SK-N-SH treated with all-trans-retinoic acid at 6 μM for 48 hours (cell line): ENCODE measurements around the gene TGFBR3.
"Not testable (repeated sequence)": the region's sequence is repeated elsewhere in the genome, so short reads cannot be mapped to it uniquely, and the experiment has no call there.

Experiments used
- ATAC-seq: fragments of 200-7000 bp; cut with Tn5 transposase; 3 replicates; pipeline ENCODE4 v1.9.1; 2020; ENCODE audit warnings: mild to moderate bottlenecking, moderate library complexity
- ARNTL ChIP-seq: fragments of 450-650 bp; formaldehyde crosslinking; IDR thresholded peaks from 2 replicates; pipeline ENCODE4 v1.5.0; 2020; ENCODE audit warnings: low read depth, mild to moderate bottlenecking, moderate library complexity, borderline replicate concordance
- BACH2 ChIP-seq: fragments of 250-450 bp; sonication (Bioruptor Pico); IDR thresholded peaks from 2 replicates; pipeline ENCODE4 v1.9.0; 2021; ENCODE audit warnings: mild to moderate bottlenecking, borderline replicate concordance
- CSDC2 ChIP-seq: fragments of 250-450 bp; sonication (Bioruptor Pico); IDR thresholded peaks from 2 replicates; pipeline ENCODE4 v1.5.0; 2020; ENCODE audit warnings: mild to moderate bottlenecking, moderate library complexity
- ESRRG ChIP-seq: fragments of 250-450 bp; sonication (Bioruptor Pico); IDR thresholded peaks from 2 replicates; pipeline ENCODE4 v1.6.1; 2021; ENCODE audit warnings: mild to moderate bottlenecking
- GLIS3 ChIP-seq: fragments of 250-450 bp; sonication (Bioruptor Pico); IDR thresholded peaks from 2 replicates; pipeline ENCODE4 v1.5.0; 2020; ENCODE audit warnings: mild to moderate bottlenecking, moderate library complexity
- ISL1 ChIP-seq: fragments of 250-450 bp; sonication (Bioruptor Pico); IDR thresholded peaks from 2 replicates; pipeline ENCODE4 v2.1.2; 2022; ENCODE audit warnings: mild to moderate bottlenecking, moderate library complexity
- OSR1 ChIP-seq: fragments of 250-450 bp; sonication (Bioruptor Pico); IDR thresholded peaks from 2 replicates; pipeline ENCODE4 v1.8.0; 2022; ENCODE audit warnings: moderate library complexity, mild to moderate bottlenecking, inconsistent platforms
- PPARA ChIP-seq: fragments of 250-450 bp; sonication (Bioruptor Pico); IDR thresholded peaks from 2 replicates; pipeline ENCODE4 v1.5.0; 2020; ENCODE audit warnings: mild to moderate bottlenecking, borderline replicate concordance
- RARB ChIP-seq: fragments of 250-450 bp; sonication (Bioruptor Pico); IDR thresholded peaks from 2 replicates; pipeline ENCODE4 v1.8.0; 2021; ENCODE audit warnings: mild to moderate bottlenecking, moderate library complexity
- SNAI2 ChIP-seq: fragments of 250-450 bp; sonication (Bioruptor Pico); IDR thresholded peaks from 2 replicates; pipeline ENCODE4 v1.5.0; 2020; ENCODE audit warnings: mild to moderate bottlenecking, moderate library complexity
- TCF4 ChIP-seq: fragments of 250-450 bp; sonication (Bioruptor Pico); IDR thresholded peaks from 2 replicates; pipeline ENCODE4 v1.8.0; 2021; ENCODE audit warnings: mild to moderate bottlenecking, moderate library complexity, borderline replicate concordance
- TOX ChIP-seq: fragments of 250-450 bp; sonication (Bioruptor Pico); IDR thresholded peaks from 2 replicates; pipeline ENCODE4 v1.8.0; 2021; ENCODE audit warnings: mild to moderate bottlenecking, moderate library complexity, borderline replicate concordance
- ZC3H10 ChIP-seq: fragments of 250-450 bp; sonication (Bioruptor Pico); IDR thresholded peaks from 2 replicates; pipeline ENCODE4 v1.5.1; 2021; ENCODE audit warnings: mild to moderate bottlenecking, moderate library complexity
- ZFP3 ChIP-seq: fragments of 250-450 bp; sonication (Bioruptor Pico); IDR thresholded peaks from 2 replicates; pipeline ENCODE4 v1.5.0; 2020; ENCODE audit warnings: mild to moderate bottlenecking, moderate library complexity
- ZFP30 ChIP-seq: fragments of 450-650 bp; formaldehyde crosslinking; IDR thresholded peaks from 2 replicates; pipeline ENCODE4 v1.5.0; 2022; ENCODE audit warnings: mild to moderate bottlenecking, moderate library complexity
- ZNF70 ChIP-seq: fragments of 450-650 bp; formaldehyde crosslinking; IDR thresholded peaks from 2 replicates; pipeline ENCODE4 v1.5.0; 2020; ENCODE audit warnings: mild to moderate bottlenecking, moderate library complexity
- ZNF8 ChIP-seq: fragments of 450-650 bp; formaldehyde crosslinking; IDR thresholded peaks from 2 replicates; pipeline ENCODE4 v1.5.0; 2020; ENCODE audit warnings: mild to moderate bottlenecking, moderate library complexity
- TF ChIP-seq, protein P1 (sequence below): fragments of 250-450 bp; sonication (Bioruptor Pico); IDR thresholded peaks from 2 replicates; pipeline ENCODE4 v1.8.0; 2021; ENCODE audit warnings: low read depth, mild to moderate bottlenecking, moderate library complexity, borderline replicate concordance
- TF ChIP-seq, protein P2 (sequence below): fragments of 250-450 bp; sonication (Bioruptor Pico); IDR thresholded peaks from 2 replicates; pipeline ENCODE4 v1.5.0; 2020; ENCODE audit warnings: mild to moderate bottlenecking, moderate library complexity
- TF ChIP-seq, protein P3 (sequence below): fragments of 250-450 bp; sonication (Bioruptor Pico); IDR thresholded peaks from 2 replicates; pipeline ENCODE4 v1.5.1; 2020; ENCODE audit warnings: low read depth, mild to moderate bottlenecking, moderate library complexity

The TGFBR3 gene

DNA sequence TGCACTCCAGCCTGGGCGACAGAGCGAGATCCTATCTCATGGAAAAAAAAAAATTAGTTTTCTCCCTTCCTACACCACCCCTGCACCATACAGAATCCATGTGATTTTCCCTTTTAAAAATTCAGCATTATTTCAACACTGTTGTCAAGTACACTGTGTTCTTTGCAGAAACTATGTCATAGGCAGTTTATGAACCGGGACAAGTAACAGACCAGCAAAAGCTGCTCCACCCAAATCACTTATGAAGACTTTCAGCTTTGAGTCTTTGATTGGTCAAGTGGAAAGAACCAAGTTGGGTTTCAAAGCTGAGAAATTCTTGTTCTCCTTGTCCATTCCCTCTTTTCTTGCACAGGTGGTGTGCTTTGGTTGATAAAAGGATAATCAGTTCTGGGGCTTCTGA is 212.3 kb downstream of the TGFBR3 start (continued):
- no peak for TF ChIP-seq ZFP30 (CRISPR knock-in tag)

DNA sequence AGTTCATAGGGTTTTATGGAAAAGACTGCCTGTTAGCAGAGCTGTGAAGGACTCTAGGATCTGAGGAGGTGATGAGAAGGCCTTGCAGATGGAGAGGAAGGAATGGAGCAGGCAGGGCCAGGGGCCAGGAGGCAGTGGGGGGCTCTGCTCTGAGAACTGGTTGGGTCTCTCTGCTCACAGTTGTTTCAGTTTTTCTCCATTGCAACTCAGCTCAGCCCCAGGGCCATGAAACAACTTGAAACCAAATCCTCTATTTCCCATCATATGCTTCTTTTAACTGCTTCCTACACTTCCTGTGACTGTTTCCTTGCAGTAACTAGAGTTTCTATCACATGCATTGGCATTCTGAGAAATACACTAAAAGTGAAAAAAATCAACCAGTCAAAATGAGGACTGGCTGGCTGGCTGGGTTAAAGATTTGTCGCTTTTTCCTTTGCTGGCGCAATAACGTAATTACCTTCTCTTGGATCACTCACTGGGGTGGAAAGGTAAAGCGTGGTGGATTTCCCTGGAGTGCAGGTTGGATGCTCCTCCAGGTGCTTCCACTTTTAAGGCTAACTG is 213.3 kb downstream of the TGFBR3 start:
- no peak for ATAC-seq
- TF ChIP-seq, protein P1, sequence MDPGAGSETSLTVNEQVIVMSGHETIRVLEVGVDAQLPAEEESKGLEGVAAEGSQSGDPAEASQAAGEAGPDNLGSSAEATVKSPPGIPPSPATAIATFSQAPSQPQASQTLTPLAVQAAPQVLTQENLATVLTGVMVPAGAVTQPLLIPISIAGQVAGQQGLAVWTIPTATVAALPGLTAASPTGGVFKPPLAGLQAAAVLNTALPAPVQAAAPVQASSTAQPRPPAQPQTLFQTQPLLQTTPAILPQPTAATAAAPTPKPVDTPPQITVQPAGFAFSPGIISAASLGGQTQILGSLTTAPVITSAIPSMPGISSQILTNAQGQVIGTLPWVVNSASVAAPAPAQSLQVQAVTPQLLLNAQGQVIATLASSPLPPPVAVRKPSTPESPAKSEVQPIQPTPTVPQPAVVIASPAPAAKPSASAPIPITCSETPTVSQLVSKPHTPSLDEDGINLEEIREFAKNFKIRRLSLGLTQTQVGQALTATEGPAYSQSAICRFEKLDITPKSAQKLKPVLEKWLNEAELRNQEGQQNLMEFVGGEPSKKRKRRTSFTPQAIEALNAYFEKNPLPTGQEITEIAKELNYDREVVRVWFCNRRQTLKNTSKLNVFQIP = no peak
- TF ChIP-seq ZNF8 (CRISPR knock-in tag) (no peak), ZNF70 (CRISPR knock-in tag) (no peak), SNAI2 (no peak), ZFP30 (CRISPR knock-in tag) (no peak), RARB (CRISPR knock-in tag) (no peak), TCF4 (CRISPR knock-in tag) (no peak), CSDC2 (no peak), BACH2 (CRISPR knock-in tag) (no peak), OSR1 (CRISPR knock-in tag) (no peak), ESRRG (CRISPR knock-in tag) (no peak), GLIS3 (CRISPR knock-in tag) (no peak), ISL1 (CRISPR knock-in tag) (no peak), PPARA (no peak)

DNA sequence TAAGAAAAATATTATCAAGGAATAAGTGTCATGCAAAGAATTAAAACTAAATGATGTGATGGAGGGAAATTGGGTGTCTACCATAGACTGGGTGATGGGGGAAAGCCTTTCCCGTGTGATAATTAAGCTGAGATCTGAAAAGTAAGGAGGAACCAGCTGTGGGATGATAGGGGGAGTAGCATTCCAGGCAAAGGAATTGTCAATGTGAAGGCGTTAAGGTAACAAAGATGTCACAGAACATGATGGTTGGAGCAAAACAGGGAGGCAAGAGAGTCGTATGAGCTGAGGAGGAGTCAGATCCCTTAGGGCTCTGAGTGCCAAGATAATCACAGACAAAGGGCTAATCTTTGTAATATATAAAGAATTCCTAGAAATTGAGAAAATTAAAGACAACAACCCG is 215.2 kb downstream of the TGFBR3 start:
- TF ChIP-seq ZNF70 (CRISPR knock-in tag) (no peak), ZNF8 (CRISPR knock-in tag) (no peak), ZC3H10 (CRISPR knock-in tag) (no peak), TOX (CRISPR knock-in tag) (no peak), ZFP3 (no peak), CSDC2 (no peak), RARB (CRISPR knock-in tag) (no peak), GLIS3 (CRISPR knock-in tag) (no peak)
- TF ChIP-seq, protein P1 = no peak
- TF ChIP-seq, protein P2, sequence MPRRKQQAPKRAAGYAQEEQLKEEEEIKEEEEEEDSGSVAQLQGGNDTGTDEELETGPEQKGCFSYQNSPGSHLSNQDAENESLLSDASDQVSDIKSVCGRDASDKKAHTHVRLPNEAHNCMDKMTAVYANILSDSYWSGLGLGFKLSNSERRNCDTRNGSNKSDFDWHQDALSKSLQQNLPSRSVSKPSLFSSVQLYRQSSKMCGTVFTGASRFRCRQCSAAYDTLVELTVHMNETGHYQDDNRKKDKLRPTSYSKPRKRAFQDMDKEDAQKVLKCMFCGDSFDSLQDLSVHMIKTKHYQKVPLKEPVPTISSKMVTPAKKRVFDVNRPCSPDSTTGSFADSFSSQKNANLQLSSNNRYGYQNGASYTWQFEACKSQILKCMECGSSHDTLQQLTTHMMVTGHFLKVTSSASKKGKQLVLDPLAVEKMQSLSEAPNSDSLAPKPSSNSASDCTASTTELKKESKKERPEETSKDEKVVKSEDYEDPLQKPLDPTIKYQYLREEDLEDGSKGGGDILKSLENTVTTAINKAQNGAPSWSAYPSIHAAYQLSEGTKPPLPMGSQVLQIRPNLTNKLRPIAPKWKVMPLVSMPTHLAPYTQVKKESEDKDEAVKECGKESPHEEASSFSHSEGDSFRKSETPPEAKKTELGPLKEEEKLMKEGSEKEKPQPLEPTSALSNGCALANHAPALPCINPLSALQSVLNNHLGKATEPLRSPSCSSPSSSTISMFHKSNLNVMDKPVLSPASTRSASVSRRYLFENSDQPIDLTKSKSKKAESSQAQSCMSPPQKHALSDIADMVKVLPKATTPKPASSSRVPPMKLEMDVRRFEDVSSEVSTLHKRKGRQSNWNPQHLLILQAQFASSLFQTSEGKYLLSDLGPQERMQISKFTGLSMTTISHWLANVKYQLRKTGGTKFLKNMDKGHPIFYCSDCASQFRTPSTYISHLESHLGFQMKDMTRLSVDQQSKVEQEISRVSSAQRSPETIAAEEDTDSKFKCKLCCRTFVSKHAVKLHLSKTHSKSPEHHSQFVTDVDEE (CRISPR knock-in tag) = no peak
- no peak for ATAC-seq

DNA sequence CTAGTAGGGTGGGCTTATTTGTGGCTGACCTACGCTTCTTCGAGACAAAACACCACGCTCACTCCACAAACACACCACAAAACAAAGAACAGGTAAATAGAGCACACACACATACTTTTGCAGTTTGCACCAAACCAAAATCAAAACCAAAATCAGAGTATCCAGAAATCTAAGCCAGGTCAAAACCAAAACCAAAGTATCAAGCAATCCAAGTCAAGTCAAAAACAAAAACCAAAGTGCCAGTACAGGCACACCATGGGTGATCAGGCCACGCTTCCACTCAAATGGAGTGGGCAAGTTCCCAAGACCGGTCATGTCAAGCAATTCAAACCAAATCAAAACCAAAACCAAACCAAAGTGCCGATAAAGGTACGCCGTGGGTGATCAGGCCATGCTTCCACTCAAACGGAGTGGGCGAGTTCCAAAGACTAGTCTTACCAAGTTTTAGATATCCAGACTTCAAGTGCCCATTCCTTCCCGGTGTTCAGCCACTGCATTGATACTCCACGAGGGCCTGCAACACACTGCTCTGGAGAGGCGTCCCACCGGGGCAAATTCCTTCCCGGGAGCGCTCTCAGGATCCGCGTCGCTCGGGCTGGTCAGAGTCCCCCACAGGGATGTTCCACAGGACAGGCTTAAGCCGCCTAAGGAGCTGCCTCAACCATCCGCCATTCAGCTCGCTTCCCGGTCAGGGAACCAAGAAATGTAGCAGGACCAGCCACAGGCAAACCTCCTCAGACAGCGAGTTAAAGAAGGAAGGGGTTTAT is 216.2 kb downstream of the TGFBR3 start:
- ATAC-seq = no peak

DNA sequence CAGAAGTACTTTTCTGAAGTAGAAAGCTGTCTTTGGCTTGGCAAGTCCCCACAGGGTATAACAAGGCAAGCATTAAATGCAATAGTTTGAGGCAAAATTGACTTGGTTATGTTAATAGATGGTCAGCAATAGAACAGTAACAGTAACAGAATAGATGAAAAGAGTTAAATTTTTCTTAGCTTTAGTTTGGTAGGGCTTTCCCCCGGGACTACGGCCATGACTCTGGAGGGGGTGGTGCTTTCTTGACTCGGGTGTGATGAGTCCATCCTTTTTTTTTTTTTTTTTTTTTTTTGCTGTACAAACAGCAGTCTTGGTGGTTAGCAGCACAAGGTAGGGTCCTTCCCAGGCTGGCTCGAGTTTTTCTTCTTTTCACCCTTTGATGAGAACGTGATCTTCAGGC is 219.3 kb downstream of the TGFBR3 start:
- not testable (repeated sequence) for ATAC-seq

More for the DNA sequence above, 216.2 kb downstream of the TGFBR3 start:
- TF ChIP-seq SNAI2 = no peak
- TF ChIP-seq, protein P3, sequence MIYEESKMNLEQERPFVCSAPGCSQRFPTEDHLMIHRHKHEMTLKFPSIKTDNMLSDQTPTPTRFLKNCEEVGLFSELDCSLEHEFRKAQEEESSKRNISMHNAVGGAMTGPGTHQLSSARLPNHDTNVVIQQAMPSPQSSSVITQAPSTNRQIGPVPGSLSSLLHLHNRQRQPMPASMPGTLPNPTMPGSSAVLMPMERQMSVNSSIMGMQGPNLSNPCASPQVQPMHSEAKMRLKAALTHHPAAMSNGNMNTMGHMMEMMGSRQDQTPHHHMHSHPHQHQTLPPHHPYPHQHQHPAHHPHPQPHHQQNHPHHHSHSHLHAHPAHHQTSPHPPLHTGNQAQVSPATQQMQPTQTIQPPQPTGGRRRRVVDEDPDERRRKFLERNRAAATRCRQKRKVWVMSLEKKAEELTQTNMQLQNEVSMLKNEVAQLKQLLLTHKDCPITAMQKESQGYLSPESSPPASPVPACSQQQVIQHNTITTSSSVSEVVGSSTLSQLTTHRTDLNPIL (CRISPR knock-in tag) = no peak
- no peak for TF ChIP-seq GLIS3 (CRISPR knock-in tag)
- no peak for TF ChIP-seq ARNTL (CRISPR knock-in tag)
- TF ChIP-seq, protein P1 = no peak
- TF ChIP-seq, all 23 proteins: peak for 0
